ENCODE measurements around the gene ZFYVE28. TPM values are rescaled to one million over a fixed set of nuclear protein-coding genes. Genes with fewer than 3 reads are reported as not detected.

Gene ZFYVE28
- polyA plus RNA-seq, 5 donors: 2.9 to 4.0 (median 3.4) TPM

DNA sequence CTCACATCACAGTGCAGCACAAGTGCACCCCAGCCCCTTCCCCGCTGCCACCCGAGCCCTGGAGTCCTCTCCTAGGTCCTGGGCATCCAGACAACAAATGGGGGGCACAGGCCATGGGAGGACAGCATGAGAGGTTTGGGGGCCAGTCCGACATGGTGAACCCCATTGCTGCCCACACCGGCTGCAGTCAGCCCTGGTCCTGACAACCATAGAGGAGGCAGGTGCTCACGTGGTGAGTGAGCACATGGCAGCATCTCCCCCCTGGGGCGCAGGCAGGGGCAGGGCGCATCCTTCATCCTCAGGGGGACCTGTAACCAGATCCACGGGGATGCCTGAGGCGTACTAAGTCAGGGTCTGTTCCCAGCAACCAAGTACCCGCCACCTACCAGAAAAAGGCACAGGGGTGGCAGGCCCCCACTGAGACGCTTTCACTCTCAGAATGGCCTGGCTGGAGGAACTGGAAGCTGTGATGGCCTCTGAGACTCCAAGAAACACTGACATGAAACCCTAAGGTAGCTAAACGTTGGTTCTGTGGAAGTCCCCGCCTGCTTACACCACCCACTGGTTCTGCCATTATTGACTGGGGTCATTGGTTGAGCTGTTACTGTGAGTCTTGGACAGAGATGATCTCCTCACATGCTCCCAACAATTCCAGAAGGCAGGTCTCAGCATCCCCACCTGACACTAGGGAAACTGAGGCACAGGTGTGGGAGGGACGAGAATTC lies 6.5 kb downstream of the ZFYVE28 start:
- DNase-seq: no peak

DNA sequence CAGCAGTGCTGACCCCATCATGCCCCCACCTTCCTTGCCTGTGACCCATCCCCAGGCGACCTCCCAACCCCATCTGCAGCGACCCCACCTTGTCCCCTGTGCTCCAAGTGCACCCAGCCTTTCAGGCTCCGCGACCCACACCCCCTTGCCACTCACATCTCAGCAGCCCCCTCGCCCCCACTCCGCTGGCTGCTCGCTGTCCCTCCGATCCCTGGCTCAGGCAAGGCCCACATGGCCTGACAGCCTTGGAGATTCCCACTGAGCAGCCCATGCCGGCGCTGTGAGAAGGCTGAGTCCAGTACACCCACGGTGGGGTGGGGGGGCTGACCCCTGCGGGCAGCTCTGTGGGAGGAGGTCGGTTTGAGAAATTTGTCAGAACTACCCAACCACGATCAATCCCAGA lies 9.1 kb downstream of the ZFYVE28 start:
- DNase-seq: no peak

DNA sequence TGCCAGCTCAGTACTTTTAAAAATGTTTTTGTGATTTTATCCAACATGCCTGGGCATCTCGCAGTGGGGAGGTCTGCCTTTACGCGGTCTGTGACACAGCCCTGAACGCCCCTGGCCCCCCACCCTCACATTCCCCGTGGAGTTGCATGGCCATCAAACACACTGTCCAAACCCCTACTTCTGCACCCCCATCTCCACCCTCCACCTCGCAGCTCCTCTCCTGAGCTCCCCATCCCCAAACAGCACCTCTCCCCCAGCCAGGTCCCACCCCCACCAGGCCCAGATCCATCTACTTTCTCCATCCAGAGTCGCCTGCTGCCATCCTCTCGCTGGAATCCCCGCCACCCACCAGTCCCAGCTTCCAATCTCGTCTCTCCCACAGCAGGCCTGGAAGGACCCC lies 9.5 kb downstream of the ZFYVE28 start:
- no peak for DNase-seq

DNA sequence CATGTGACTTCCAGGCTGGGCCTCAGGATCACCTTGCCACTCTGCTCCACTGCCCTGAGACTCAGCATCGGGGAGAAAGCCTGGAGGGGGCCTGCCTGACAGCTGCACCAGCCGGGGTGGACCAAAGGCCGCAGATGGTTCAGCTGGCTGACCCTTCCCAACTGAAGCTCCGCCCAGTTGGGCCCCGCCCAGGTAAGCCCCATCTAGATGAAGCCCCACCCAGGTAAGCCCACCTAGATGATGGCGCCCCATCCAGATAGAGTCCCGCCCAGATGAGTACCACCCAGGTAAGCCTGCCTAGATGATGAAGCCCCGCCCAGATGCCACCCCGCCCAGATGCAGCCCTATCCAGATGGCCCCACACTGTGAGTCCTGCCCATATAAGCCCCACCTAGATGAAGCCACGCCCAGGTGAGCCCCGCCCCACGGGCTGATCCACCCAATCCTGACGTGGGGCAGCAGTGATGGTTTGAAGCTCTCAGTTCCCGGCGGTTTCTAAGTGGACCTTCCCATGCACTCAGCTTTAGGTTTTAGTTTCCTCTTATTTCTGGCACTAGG lies 10.0 kb downstream of the ZFYVE28 start:
- no peak for DNase-seq

DNA sequence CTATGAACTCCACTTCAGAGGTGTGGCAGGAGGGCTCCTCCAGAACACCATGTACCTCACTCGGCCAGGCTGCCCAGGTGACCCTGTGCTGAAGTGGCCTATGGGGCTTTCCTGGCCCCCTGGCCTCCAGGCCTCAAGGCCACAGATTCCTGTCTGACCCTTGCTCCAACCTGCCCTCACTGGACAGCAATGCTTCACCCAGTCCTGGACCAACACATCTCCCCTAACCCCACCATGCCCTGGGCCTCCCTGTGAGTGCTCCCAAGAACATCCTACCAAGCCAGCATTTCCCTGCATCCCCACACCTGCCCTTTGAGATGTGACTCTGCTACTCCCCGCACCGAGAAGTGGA lies 10.5 kb downstream of the ZFYVE28 start:
- DNase-seq: no peak

DNA sequence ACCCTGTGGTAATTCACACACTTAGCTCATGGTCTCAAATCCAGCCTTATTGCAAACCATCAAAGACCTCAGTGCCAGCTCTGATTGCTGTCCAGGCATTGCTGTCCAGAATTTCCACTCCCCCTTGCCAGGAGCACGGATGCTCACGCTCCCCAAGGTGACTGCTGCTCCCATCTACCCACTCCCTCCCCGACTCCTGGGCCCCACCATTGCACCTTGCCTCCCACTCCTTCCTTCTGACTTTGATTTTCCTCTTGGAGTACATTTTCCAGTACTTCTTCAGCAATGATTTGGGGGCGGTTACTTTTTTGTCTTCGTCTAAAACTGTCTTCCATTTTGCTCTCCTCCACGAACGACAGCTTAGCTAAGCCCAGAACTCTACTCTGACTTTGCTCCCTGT lies 11.5 kb downstream of the ZFYVE28 start:
- no peak for DNase-seq

DNA sequence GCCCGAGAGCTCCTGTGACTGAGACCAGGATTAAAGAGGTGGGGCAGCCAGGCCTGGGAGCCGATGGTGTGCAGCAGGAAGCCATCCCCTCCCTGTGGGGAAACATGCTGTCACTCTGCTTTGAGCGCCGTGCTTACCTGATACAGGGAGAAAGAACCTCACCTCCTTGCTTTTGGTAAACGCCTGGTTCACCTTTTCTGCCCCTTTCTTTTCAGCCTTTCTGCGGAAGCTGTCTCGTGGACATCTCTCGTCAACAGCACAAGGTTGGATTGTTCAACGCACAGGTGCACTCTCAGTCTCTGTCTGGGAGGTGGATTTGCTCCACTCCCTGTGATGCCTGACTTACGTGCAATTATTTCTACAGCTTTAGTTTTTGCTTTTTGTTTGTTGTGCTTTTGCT lies 12.0 kb downstream of the ZFYVE28 start:
- DNase-seq: no peak

DNA sequence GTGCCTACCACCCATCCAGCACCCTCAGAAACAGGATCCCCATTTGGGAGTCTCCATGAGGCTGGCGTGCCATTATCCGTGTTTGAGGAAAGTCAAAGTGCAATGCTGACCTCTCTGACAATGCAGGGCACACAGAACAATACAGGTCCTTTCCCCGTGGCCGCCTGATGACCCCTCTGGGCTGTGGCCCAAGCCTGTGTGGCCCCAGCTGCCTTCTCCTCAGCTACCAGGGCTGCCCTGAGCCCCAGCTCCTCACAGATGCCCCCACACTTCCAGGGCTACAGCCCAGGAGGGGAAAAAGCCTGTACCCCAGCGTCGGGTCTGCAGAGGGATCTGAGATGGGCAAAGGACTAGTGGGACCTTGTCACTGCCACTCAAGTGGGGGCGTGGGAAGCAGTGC lies 15.5 kb downstream of the ZFYVE28 start:
- DNase-seq: no peak

DNA sequence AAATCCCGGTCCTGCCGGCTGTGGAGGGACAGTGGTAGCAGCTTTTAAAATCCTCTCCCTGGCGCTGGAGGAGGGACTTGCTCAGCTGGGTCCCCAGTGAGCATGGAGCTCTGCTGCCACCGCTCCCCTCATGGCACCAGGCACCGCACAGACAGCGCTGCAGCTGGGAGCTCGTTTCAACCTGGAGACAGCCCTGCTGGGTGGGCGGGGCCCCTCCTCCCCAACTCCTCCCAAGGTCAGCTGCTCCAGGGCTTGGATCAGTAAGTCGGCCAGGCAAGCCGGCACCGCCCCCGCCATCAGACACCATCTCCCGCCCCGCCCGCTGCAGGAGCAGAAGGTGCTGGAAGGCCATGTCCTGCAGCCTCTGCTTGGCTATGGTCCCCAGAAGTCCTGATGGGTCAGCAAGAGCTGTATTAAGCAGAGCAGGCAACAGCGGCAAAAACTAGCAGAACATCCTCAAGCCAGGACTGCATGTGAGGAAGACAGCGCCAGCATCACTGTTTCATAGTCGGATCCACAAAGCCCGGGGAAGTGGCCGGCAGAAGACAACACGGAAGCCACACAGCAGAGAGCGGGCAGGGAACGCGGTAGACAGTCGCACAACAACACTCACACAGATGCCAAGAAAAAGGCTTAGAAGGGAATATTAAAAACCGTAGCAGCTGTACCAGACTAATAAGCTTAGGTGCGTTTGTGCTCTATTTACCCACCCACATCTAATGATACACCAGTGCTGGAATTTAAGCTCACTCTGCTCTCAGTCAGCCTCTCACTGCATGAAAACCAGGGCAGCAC lies 16.2 kb downstream of the ZFYVE28 start:
- DNase-seq: no peak

DNA sequence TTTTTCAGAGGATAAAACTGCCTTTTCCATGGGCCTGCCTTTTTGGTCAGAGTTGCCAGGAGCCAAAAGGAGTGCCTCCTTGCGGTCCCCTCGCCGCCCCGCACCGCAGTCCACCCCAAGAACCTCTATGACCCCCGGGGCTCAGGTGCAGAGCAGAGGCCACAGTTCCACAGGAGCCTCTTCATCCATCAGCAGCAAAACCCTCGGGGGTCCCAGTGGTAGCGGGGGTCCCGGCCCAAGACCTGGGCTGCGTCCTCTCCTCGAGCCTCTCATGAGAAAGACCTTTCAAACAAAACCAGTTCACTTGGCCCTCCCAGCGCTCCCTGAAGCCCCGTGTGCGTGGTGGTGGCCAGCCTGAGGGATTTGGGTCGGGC lies 16.8 kb downstream of the ZFYVE28 start:
- no peak for DNase-seq

DNA sequence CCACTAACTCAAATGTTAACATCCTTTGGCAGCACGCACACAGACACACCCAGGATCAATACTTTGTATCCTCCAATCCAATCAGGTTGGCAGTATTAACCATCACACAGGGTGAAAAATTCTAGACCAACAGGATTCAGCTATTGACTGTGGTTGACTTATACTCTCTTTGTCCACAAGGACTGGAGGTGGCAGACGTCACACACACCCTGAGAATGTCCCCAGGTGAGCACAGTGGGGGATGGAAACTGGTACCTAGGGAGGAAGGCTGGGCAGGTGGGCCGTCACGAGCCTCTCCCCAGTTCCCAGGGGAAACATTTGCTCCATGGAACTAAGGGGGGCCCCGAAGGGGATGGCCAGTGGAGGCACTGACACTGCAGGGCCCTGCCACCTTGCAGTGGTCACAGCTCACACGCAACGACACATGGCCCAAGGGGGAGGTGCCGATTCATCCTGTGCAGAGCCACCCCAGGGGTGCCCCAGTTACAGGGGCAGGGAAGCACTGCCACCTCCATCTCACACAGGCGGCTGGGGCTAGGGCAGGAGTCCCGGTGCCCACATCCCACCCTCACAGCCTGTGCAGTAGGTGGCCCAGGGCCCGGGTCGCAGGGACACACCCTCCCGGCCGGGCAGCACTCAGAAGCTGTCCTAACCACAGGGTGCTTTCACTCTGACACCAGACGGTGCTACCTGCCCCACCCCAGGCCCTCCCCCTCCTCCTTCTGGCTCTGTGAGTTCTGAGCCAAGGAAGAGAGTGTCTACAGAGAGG lies 17.4 kb downstream of the ZFYVE28 start:
- no peak for DNase-seq

DNA sequence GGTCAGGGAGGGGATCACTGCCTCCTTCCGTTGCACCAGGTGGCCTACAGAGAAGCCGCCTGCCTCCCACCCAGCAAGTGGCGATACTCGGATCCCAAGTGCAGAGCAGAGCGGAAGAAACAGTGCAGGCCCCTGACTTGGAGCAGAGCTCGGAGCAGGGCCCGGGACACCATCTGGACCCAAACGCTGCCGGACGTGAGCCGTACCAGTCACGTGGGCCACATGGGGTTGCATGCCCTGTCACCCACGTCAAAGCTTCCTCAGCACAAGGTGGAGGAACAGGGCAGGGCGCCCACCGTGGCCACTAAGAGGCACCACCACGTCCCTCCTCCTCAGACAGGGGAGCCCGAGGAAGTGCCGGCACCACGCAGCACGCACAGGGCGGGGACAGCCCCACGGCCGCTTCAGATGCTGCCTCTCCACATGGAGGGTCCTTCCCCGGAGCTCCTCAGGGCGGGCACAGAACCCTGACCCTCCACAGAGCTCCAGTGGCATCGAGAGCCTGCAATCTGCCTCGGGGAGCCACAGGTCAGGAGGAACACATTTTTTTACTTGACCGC lies 18.7 kb downstream of the ZFYVE28 start:
- DNase-seq: no peak

DNA sequence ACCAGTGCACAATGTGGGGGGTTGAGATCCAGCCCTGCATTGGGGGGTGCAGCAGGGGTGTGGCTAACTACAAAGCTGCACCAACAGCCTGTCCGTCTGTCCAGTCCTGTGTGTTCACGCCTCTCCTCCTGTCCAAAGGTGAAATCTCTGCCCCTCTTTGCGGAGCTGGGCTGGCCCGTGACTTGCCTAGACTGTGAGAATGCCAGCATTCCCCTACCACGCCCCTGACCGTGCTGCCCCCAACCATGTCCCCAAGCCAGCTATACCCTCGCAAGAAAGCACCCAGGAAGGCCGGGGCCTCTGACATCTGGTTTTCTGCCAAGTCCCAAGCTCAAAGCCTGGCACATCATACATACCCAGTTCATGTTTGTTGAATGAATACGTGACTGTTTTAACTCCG lies 19.2 kb downstream of the ZFYVE28 start:
- DNase-seq: no peak

DNA sequence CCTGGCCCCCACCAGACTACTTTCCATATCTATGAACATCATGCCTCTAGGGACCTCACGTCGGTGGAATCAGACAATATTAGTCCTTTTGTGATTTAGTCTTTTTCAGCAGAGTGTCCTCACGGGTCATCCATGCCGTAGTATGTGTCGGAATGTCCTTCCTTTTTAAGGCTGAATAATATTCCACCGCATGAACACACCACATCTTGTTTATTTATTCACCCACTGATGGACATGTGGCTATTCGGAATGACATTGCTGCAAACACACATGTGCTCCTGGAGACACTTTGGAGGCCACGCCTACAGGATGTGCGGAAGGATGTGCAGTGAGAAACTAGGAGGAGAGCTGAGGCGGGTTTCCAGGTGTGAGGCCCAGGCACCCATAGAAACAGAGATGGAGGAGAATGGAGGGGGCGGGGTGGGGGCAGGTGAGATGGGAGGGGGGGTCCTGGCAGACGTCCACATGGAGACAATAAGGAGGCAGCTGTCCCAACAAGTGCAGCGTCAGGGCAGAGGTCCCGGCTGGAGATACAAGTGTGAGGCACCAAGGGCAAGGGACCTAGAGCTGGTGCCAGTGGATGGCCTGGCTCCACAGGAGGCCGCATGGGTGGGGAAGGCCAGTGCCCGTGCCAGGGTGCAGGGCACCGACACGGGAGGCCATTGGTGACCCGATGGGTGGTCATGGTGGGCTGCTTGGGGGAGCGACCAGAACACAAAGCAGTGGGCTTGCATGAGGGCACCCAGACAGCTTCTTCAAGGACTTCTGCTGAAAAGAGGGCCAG lies 20.7 kb downstream of the ZFYVE28 start:
- DNase-seq: no peak

DNA sequence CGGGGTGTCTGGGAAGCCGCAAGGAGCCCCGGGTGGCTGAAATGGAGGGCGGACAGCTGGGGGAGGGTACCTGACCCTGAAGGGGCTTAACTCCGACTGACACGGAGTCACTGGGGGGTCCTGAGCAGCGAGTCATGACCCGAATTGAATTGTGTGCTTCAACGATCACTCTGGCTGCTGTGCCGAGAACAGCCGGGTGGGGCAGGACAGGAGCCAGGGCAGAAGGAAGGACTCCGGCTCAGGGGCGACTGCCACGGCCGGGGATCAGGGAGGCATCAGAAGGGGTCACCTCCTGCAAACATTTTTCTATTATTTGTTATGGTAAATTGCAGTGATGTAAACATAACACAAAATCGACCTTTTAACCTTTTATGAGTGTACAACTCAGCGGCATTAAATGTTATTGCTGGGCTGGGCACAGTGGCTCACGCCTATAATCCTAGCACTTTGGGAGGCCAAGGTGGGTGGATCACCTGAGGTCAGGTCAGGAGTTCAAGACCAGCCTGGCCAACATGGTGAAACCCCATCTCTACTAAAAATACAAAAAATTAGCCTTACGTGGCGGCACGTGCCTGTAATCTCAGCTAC lies 21.6 kb downstream of the ZFYVE28 start:
- no peak for DNase-seq

DNA sequence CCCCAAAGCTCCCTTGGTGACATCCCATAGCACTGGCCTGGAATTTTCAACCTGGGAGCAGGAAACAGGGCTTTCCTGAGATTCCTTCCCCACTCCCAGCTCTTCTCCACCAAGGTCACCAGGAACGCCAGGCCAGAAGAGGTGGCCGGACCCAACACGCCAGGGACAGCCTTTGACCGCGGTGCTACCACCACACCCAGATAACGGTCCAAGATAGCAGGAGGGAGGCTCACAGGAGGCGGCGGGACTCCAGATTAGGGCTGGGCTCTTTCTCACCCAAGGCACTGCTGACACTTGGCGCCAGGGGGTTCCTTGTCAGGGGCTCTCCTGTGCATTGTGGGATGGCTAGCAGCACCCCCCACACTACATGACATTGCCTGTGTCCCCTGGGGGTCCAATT lies 22.9 kb downstream of the ZFYVE28 start:
- DNase-seq: no peak

DNA sequence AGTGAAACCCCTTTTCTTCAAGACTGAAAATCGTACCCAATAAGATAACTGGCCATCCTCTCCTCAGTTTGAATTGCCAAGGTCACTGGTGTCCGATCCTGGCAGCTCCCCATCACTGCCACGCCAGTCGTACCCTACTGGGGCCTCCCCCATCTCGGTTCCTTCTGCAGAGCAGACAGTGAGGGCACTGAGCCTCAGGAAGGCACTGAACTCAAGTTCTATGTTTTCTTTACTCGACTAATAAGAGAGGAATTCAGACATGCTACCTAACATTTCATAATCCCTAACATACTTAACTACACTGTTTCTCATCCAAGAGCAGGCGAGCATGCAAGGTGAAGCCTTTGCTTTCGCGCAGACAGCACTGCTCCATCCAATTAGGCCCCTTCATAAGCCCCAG lies 23.4 kb downstream of the ZFYVE28 start:
- no peak for DNase-seq

DNA sequence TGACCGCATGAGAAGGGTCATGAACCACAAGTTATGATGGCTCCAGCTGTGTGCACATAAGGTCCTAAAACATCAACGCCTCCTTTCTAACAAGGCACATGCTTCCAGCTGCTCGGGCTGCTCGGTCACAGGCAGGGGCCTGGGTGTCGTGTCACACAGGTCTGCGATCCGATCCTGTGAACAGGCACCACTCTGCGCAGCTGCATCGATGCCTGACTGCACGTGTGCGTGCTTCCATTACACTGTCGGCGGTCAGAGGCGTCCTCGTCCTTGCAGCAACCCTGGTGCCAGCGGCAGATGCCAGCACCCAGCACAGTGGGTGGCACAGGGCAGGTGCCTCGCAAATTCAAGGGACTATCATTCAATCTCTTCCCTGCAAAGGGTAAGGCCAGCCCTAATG lies 23.9 kb downstream of the ZFYVE28 start:
- no peak for DNase-seq

DNA sequence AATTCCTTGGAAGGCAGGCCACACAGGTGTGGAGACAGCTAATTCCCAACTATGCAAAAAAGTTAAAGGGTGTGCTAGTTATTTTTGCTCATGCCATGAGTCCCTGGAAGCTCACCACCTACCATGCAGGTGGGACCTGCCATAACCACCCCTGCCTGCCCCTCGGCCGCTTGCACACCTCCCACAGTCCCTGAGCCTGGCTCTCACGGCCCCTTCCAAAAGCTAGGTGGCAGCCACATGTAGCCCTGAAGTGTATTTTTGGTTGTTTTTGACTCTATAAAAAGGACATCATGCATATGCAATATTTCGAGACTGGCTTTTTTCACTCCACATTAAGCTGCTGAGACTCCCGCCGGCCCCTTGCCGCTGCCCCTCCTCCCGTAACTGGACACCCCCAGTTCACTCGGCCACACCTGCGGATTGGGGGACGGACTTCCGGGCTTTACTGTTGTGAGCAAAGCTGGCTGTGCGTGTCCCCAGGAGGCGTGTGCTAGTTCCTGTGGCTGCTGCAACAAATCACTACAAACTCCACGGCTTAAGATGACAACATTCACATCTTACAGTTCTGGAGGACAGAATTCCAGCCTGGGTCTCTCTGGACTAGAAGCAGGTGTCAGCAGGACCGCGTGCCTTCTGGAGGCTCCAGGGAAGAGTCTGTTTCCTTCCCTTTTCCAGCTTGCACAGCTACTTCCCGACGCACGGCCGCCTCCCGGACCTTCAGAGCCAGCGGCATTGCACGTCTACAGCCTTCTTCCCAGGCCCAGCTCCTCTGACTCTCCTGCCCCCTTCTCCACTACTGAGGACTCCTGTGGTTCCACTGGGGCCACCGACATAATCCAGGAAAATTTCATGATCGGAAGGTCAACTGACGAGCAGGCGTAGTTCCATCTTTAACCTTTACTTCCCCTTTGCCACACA lies 24.8 kb downstream of the ZFYVE28 start:
- no peak for DNase-seq
